Transverse colon (tissue), 4 donors: ENCODE measurements around the gene LDLRAD4. TPM values are rescaled to one million over a fixed set of nuclear protein-coding genes. Genes with fewer than 3 reads are reported as not detected.

ENCODE experiments used
- DNase-seq: peaks from one replicate; pipeline ENCODE4 v3.0.0-alpha.2; 2019
- H3K27ac ChIP-seq, 4 donors: fragments of 200-600 bp; sonication (generic); 2 replicates each; pipeline ENCODE4 v1.5.1; 2016 to 2018; ENCODE audit warnings: inconsistent platforms in 4 of 4
- H3K27me3 ChIP-seq: fragments of 200-600 bp; sonication (generic); 2 replicates; pipeline ENCODE4 v1.5.1; 2017; ENCODE audit warnings: inconsistent platforms
- H3K36me3 ChIP-seq, 4 donors: fragments of 200-600 bp; sonication (generic); 2 replicates each; pipeline ENCODE4 v1.5.1; 2017 to 2019; ENCODE audit warnings: inconsistent platforms in 4 of 4
- H3K4me1 ChIP-seq, 4 donors: fragments of 200-600 bp; sonication (generic); 2 replicates each; pipeline ENCODE4 v1.5.1; 2017 to 2020; ENCODE audit warnings: inconsistent platforms in 4 of 4
- H3K4me3 ChIP-seq, 4 donors: fragments of 200-600 bp; sonication (generic); 1 replicate in 1 of 4; 2 replicates in 3 of 4; pipeline versions ENCODE4 v1.5.1 to v1.6.1; 2017 to 2019; ENCODE audit warnings: inconsistent platforms in 4 of 4
- H3K9me3 ChIP-seq, 2 donors: fragments of 200-600 bp; sonication (generic); 2 replicates each; pipeline ENCODE4 v1.5.1; 2017 to 2019; ENCODE audit warnings: inconsistent platforms in 2 of 2
- CTCF ChIP-seq, 5 experiments: fragments of 200-600 bp in 3 of 5; fragments of 450-650 bp in 2 of 5; sonication (generic) in 3 of 5; IDR thresholded peaks; 1 replicate in 2 of 5; 2 replicates in 3 of 5; pipeline ENCODE4 v1.5.1; 2016 to 2017; ENCODE audit warnings: antibody characterized with exemption in 5 of 5, inconsistent platforms in 3 of 5, mild to moderate bottlenecking in 2 of 5, moderate library complexity in 1 of 5
- EP300 ChIP-seq: sonication (generic); formaldehyde crosslinking; IDR thresholded peaks from one replicate; pipeline ENCODE4 v1.6.1; 2017; ENCODE audit warnings: antibody characterized with exemption, low read depth
- POLR2A ChIP-seq: fragments of 450-650 bp; IDR thresholded peaks from one replicate; pipeline ENCODE4 v1.6.1; 2016; ENCODE audit warnings: antibody characterized with exemption, mild to moderate bottlenecking, moderate library complexity
- POLR2AphosphoS5 ChIP-seq, 3 donors: sonication (generic); formaldehyde crosslinking; IDR thresholded peaks; one replicate each; pipeline ENCODE4 v1.6.1; 2016; ENCODE audit warnings: antibody characterized with exemption in 3 of 3
- WGBS, 2 donors: methylation state at CpG; one replicate each; pipeline ENCODE4 v1.1.5; 2018; ENCODE audit warnings: low coverage in 1 of 2; 5-methylcytosine and 5-hydroxymethylcytosine counted together
- in situ Hi-C, 4 donors: fragments of 200-750 bp; cut with MboI; loops; one replicate each; pipeline versions ENCODE4 v1.15.0 to v1.15.1; 2017; ENCODE audit warnings: low sequenced_read_pairs in 3 of 4, low pct_ligation_motif_present in 1 of 4, low pct_unique_long_range_greater_than_20kb in 1 of 4
- intact Hi-C: fragments of 100-400 bp; cut with DNase I; formaldehyde crosslinking; loops from one replicate; pipeline ENCODE4 v1.15.1; 2023; ENCODE audit warnings: low total_unique reads
- total RNA-seq, 4 donors: library from RNA; depleted of rRNA; stranded (reverse); fragments of >200 nt; gene quantifications; one replicate each; pipeline ENCODE4 v1.1.0, GENCODE V29; 2016

The LDLRAD4 gene
- total RNA-seq, 4 donors from 2014 or later = 34.8 to 277 (median 60.6) TPM

- Histone ChIP-seq H3K36me3 (no peaks in the 10 kb centered on the region), H3K4me3 (no peak overlapping the region), H3K4me1 (peaks cover 8 to 41% (median 18%) of the 10 kb centered on the region in 4 donors), H3K27me3 (no peaks in the 10 kb centered on the region), H3K27ac (peak overlapping the region; percentile 50 to 68 (median 62)), H3K9me3 (no peaks in the 10 kb centered on the region)
- DNase-seq = peak; percentile 23
- no peak for TF ChIP-seq POLR2A
- no peak for TF ChIP-seq EP300
- no peak for TF ChIP-seq CTCF (IDR thresholded peaks at IDR 0.05)
- peak in 1 of 3 donors; percentile 22 for TF ChIP-seq POLR2AphosphoS5 (IDR thresholded peaks at IDR 0.05)
- 43 to 57% methylated on average over 3 of the region's 3 CpGs for WGBS, 2 donors
- intact Hi-C loops (no loop called here), in situ Hi-C loops (no loop called here)
These were observed 198.3 kb downstream of the LDLRAD4 start for GRCh38 chr18:13416848-13417247.

DNA sequence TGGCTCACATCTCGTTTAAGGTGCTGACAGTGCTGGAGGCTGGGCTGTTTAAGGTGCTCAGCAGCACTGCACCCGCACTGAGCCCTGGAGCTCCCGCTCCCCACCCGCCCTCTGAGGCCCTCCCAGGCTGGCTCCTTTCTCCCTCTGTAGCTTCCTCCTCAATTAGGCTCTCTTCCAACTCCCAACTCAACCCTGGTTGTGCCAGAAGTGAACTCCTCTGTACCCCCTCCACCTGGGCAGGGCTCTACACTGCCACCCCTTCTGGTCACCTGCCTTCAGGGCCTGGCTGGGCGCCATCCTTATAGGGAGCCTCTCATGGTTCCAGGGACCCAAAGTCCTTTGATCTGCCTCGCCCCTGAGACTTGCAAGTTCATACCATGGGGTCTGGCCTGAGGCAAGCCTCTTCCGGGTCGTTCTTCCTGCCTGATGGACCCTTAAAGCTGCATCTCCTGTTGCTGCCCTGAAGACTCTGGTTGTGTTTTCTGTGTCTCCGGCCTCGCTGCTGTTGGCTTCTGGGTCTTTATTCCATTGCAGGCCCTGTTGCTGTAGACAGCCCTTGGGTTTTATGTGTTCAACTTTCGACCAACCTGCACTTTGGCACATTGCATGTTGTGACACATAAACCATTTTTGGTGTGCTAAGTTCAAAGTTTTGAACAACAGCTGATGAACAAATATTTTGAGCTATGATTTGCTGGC, 199.6 kb downstream of the LDLRAD4 start:
- H3K4me1 ChIP-seq = peaks cover 8 to 41% (median 18%) of the 10 kb centered on the region in 4 donors
- DNase-seq = peak; percentile 67
- WGBS, 2 donors = 52 to 81% methylated on average over 5 to 11 of the region's 11 CpGs
- H3K36me3 ChIP-seq = no peaks in the 10 kb centered on the region
- H3K27me3 ChIP-seq = no peaks in the 10 kb centered on the region
- in situ Hi-C loops (no loop called here), intact Hi-C loops (no loop called here)
- no peak for TF ChIP-seq POLR2A
- TF ChIP-seq POLR2AphosphoS5 (IDR thresholded peaks at IDR 0.05) = no peak
- TF ChIP-seq CTCF (IDR thresholded peaks at IDR 0.05) = no peak
- no peak overlapping the region for H3K4me3 ChIP-seq
- H3K27ac ChIP-seq = peak overlapping the region; percentile 50 to 68 (median 66)
- H3K9me3 ChIP-seq = no peaks in the 10 kb centered on the region

DNA sequence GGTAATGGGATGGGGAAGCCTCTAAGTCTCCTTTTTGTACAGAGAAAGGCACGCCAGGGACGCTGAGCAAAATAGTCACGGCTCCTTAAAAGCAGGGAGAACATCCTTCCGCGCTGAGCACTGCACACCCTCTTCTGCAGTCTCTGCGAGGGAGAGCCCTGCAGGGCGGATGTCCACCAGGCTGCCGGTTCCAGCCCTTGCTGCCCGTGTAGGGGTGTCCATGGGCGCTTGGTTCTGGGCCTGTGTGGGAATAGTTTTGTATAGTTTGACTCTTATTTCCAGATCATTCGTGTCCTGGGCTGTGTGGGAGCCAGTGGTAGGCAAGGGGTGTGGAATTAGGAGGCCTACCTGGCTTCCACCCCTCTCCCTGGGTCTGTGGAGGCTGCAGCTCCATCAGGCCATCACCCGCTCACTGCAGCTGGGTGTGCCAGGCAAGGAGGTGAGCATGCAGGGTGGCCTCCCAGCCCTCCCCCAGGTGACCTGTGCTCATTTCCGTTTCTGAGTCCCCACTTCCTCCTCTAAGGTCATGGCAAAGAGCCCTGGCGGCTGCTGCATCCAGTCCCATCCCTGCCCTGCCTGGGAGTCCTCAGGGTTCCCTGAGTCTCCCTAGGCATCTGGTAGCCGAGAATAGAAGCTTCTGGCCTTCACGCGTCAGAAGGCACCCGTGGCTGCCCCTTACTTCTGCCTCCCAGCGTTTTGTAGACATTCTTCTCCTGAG, 202.6 kb downstream of the LDLRAD4 start:
- no peaks in the 10 kb centered on the region for H3K27me3 ChIP-seq
- DNase-seq = no peak
- peaks cover 8 to 27% (median 13%) of the 10 kb centered on the region in 4 donors for H3K4me1 ChIP-seq
- no peak overlapping the region for H3K27ac ChIP-seq
- intact Hi-C loops = no loop called here
- no peaks in the 10 kb centered on the region for H3K9me3 ChIP-seq
- H3K4me3 ChIP-seq = no peak overlapping the region
- no peak for TF ChIP-seq POLR2A
- 80 to 88% methylated on average over 1 to 18 of the region's 19 CpGs for WGBS, 2 donors
- in situ Hi-C loops = no loop called here
- H3K36me3 ChIP-seq = no peaks in the 10 kb centered on the region

DNA sequence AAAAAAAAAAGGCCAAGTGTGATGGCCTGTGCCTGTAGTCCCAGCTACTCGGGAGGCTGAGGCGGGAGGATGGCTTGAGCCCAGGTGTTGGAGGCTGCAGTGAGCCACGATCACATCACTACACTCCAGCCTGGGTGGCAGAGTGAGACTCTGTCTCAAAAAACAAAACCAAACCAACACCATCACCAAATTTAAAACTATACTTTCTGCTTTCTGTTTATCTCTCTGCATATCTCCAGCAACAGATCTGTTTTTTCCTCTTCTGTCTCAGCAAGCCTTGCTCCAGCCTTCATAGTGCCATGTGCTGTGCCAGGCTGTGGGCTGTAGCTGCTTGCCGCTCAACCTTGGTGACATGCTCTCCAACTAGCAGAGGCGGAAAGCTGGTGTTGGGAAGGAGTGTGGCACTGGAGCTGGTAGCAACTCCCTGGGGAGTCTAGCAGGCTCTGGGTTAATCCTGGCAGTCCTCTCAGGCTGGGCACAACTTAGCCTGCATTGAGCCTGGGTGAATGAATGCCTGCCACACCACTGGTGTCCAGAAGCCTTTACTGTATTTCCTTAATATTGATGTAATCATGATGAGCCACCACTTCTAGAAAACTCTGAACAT, 204.1 kb downstream of the LDLRAD4 start:
- Histone ChIP-seq H3K4me3 (no peak overlapping the region), H3K4me1 (peaks cover 2 to 16% (median 7%) of the 10 kb centered on the region in 4 donors), H3K9me3 (no peaks in the 10 kb centered on the region), H3K27ac (no peak overlapping the region), H3K36me3 (no peaks in the 10 kb centered on the region), H3K27me3 (no peaks in the 10 kb centered on the region)
- 94% methylated on average over 5 of the region's 5 CpGs; no CpG with 5 or more reads in 1 of the 2 donors for WGBS, 2 donors
- intact Hi-C loops = no loop called here
- no peak for TF ChIP-seq EP300
- no peak for TF ChIP-seq CTCF (IDR thresholded peaks at IDR 0.05)
- no peak for TF ChIP-seq POLR2A
- no peak for TF ChIP-seq POLR2AphosphoS5 (IDR thresholded peaks at IDR 0.05)
- in situ Hi-C loops = no loop called here
- DNase-seq = no peak
